Muscle layer of colon (tissue), 2 donors: ENCODE measurements around the gene KIF18B.
"Not testable (repeated sequence)": the region's sequence is repeated elsewhere in the genome, so short reads cannot be mapped to it uniquely, and the experiment has no call there.

ENCODE experiments used
- H3K27ac ChIP-seq: one replicate; pipeline ENCODE4 v1.7.0; 2013; ENCODE audit warnings: low read depth, mild to moderate bottlenecking, low read length, moderate library complexity
- H3K27me3 ChIP-seq, 2 donors: one replicate each; pipeline ENCODE4 v1.7.0; 2013; ENCODE audit warnings: low read length in 2 of 2, mild to moderate bottlenecking in 2 of 2; ENCODE audit not compliant: insufficient read depth in 2 of 2, control insufficient read depth in 1 of 2
- H3K36me3 ChIP-seq: one replicate; pipeline ENCODE4 v1.7.0; 2013; ENCODE audit warnings: mild to moderate bottlenecking, low read length; ENCODE audit not compliant: insufficient read depth
- H3K4me1 ChIP-seq: one replicate; pipeline ENCODE4 v1.7.0; 2013; ENCODE audit warnings: mild to moderate bottlenecking, low read length; ENCODE audit not compliant: insufficient read depth
- H3K4me3 ChIP-seq, 2 donors: one replicate each; pipeline ENCODE4 v1.7.0; 2013; ENCODE audit warnings: low read length in 2 of 2, low read depth in 1 of 2, mild to moderate bottlenecking in 1 of 2, moderate library complexity in 1 of 2
- H3K9ac ChIP-seq: one replicate; pipeline ENCODE4 v1.7.0; 2013; ENCODE audit warnings: low read length
- H3K9me3 ChIP-seq: one replicate; pipeline ENCODE4 v1.7.0; 2013; ENCODE audit warnings: mild to moderate bottlenecking, low read length
- donor health status: abdominal sarcoma.
- donor health status: Adenocarcinoma of cecum.

KIF18B gene

DNA sequence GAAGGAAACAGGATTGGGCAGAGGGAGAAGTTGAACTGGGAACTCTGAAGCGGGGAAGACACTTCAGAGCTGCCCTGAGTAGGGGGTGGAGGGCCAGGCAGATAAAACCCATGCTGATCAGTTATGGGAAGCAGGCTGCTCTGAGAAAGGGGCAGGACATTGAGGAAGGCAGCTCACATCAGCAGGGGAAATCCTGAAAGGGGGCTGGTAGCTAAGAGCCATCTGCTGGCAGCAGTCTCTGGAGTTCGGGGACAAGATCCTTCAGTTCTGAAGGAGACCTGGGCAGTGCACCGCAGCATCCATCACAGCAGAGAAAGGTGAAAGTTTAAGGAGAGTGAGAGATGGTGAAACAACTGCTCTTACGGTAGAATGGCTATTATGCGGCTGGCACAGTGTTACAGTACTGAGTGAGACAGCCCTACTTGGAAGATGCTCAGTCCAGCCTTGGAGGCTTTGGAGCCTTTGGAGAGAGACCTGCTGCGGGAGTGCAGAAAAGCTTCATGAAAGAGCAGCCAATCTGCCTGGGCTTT is 5.4 kb upstream of the KIF18B start:
- H3K9me3 ChIP-seq: no peaks in the 10 kb centered on the region
- H3K4me1 ChIP-seq: peaks cover 6% of the 10 kb centered on the region
- H3K9ac ChIP-seq: no peak overlapping the region
- H3K36me3 ChIP-seq: no peaks in the 10 kb centered on the region
- no peak overlapping the region for H3K27ac ChIP-seq
- no peaks in the 10 kb centered on the region for H3K27me3 ChIP-seq
- H3K4me3 ChIP-seq: no peak overlapping the region

DNA sequence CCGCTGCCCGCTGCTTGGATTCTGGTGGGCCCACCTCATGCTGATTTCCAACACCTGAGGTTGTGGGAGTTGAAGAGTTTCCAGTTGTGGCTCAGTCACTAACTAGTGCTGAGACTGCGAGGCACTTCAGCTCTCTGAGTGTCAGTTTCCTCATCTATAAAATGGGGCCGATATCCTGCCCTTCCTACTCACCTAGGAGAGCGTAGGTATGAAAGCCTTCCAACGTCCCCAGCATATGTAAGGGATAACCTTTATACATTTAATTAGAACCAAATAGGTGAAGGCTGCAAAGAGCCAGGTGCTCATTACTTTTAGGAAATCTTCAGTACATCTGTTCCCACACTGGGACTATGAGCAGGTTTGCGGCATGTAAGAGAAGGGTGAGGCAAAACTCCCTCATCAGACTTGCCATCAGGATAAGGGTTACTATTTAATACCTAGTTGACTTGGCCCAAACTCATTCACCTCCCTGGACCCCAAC is 782 bp upstream of the KIF18B start:
- peak overlapping the region; percentile 76 for H3K27ac ChIP-seq
- H3K4me3 ChIP-seq: peak overlapping the region; percentile 71 to 86
- H3K9ac ChIP-seq: peak overlapping the region; percentile 28
- H3K9me3 ChIP-seq: no peaks in the 10 kb centered on the region
- H3K4me1 ChIP-seq: peaks cover 6% of the 10 kb centered on the region
- no peaks in the 10 kb centered on the region for H3K36me3 ChIP-seq
- H3K27me3 ChIP-seq: no peaks in the 10 kb centered on the region

DNA sequence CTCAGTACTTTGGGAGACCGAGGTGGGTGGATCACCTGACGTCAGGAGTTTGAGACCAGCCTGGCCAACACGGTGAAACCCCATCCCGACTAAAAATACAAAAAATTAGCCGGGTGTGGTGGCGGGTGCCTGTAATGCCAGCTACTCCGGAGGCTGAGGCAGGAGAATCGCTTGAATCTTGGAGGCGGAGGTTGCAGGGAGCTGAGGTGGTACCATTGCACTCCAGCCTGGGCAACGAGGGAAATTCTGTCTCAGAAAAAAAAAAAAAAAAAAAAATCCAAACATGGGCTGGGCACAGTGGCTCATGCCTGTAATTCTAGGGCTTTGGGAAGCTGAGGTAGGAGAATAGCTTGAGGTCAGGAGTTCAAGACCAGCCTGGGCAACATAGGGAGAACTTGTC is 1.9 kb downstream of the KIF18B start:
- H3K36me3 ChIP-seq, H3K4me3 ChIP-seq: not testable (repeated sequence)

DNA sequence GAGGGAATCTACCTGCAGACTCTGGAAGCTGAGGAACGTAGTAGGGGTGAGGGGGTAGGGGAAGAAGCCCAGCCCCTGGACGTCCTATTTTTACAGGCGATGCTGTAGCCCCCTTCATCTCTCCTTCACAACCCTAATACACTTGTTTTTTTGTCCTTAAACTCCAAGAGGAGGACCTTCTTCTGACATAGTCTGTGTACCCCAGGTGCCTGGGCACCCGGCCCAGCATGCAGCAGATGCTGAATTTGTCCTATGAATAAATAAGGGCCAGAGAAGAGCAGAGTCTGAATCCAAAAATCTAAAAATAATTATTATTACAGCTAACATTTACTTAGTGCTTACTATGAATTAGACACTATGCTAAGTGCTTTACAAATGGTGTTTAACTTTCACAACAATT is 5.1 kb downstream of the KIF18B start:
- no peaks in the 10 kb centered on the region for H3K9me3 ChIP-seq
- H3K27ac ChIP-seq: no peak overlapping the region
- no peaks in the 10 kb centered on the region for H3K36me3 ChIP-seq
- H3K27me3 ChIP-seq: no peaks in the 10 kb centered on the region
- no peaks in the 10 kb centered on the region for H3K4me1 ChIP-seq
- H3K9ac ChIP-seq: no peak overlapping the region
- no peak overlapping the region for H3K4me3 ChIP-seq

More for the DNA sequence above, 1.9 kb downstream of the KIF18B start:
- not testable (repeated sequence) for H3K27me3 ChIP-seq, H3K9ac ChIP-seq, H3K27ac ChIP-seq, H3K9me3 ChIP-seq, H3K4me1 ChIP-seq

DNA sequence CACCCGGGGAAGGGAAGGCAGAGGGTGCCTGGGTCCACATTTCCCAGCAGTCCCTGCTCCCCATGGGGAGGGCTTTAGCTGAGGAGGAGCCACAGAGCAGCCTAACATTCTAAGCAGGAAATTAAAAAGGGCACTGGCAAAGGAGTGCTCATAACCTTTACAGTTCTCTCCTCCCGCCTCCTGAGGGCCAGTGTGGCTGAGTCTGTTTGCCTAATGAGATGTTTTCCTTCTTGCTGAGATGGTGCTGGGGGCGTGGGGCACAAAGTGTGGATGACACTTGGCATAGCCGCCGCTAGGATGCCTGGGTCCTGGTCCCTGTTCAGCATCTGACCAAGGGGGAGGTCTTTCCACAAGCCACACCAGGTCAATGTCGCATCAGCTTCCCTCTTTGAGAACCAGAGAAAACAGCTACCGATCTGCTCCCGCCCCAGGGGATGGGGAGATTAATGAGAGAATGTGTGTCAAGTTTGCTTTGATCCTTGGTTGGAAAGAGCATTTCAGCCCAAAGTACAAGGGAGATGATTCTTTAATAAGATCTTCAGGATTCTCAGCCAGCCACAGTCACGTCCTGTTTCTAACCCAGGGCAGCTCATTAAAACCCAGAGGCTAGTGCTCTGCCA is 5.8 kb downstream of the KIF18B start:
- no peak overlapping the region for H3K4me3 ChIP-seq
- no peaks in the 10 kb centered on the region for H3K9me3 ChIP-seq
- no peaks in the 10 kb centered on the region for H3K27me3 ChIP-seq
- no peak overlapping the region for H3K9ac ChIP-seq
- H3K27ac ChIP-seq: no peak overlapping the region
- H3K36me3 ChIP-seq: no peaks in the 10 kb centered on the region
- H3K4me1 ChIP-seq: no peaks in the 10 kb centered on the region

GRCh38 chr17:44940768-44941167 is 6.8 kb downstream of the KIF18B start:
- no peaks in the 10 kb centered on the region for H3K4me1 ChIP-seq
- H3K4me3 ChIP-seq: no peak overlapping the region
- H3K27me3 ChIP-seq: no peaks in the 10 kb centered on the region
- H3K9me3 ChIP-seq: no peaks in the 10 kb centered on the region
- no peak overlapping the region for H3K9ac ChIP-seq
- no peaks in the 10 kb centered on the region for H3K36me3 ChIP-seq
- no peak overlapping the region for H3K27ac ChIP-seq

DNA sequence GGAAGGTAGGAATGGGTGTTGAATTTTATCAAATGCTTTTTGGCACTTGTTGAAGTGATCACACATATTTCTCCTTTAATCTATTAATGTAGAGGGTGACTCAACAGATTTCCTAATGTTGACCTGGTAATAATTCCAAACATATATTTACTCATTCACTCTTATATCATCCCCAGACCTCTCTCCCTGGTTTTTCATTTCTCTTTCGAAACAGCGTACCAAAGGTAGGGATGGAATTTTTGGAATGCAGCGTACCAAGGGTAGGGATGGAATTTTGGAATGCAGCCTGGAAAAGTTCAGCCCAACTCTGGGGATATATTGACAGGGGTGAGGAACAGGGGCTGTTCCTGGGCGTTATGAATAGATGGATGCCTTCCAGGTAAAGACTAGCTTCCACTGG is 7.3 kb downstream of the KIF18B start:
- Histone ChIP-seq H3K9ac (no peak overlapping the region), H3K27ac (no peak overlapping the region), H3K27me3 (no peaks in the 10 kb centered on the region), H3K4me3 (no peak overlapping the region), H3K36me3 (no peaks in the 10 kb centered on the region), H3K4me1 (no peaks in the 10 kb centered on the region), H3K9me3 (no peaks in the 10 kb centered on the region)

- Histone ChIP-seq H3K27me3 (no peaks in the 10 kb centered on the region), H3K27ac (no peak overlapping the region), H3K4me1 (no peaks in the 10 kb centered on the region), H3K4me3 (no peak overlapping the region), H3K36me3 (no peaks in the 10 kb centered on the region), H3K9me3 (no peaks in the 10 kb centered on the region), H3K9ac (no peak overlapping the region)
Observed at GRCh38 chr17:44935116-44935515, 12.5 kb downstream of the KIF18B start.

- Histone ChIP-seq H3K27me3 (no peaks in the 10 kb centered on the region), H3K9me3 (no peaks in the 10 kb centered on the region), H3K4me1 (no peaks in the 10 kb centered on the region), H3K4me3 (no peak overlapping the region), H3K27ac (no peak overlapping the region), H3K9ac (no peak overlapping the region), H3K36me3 (no peaks in the 10 kb centered on the region)
Observed at GRCh38 chr17:44934745-44935105, 12.8 kb downstream of the KIF18B start.

DNA sequence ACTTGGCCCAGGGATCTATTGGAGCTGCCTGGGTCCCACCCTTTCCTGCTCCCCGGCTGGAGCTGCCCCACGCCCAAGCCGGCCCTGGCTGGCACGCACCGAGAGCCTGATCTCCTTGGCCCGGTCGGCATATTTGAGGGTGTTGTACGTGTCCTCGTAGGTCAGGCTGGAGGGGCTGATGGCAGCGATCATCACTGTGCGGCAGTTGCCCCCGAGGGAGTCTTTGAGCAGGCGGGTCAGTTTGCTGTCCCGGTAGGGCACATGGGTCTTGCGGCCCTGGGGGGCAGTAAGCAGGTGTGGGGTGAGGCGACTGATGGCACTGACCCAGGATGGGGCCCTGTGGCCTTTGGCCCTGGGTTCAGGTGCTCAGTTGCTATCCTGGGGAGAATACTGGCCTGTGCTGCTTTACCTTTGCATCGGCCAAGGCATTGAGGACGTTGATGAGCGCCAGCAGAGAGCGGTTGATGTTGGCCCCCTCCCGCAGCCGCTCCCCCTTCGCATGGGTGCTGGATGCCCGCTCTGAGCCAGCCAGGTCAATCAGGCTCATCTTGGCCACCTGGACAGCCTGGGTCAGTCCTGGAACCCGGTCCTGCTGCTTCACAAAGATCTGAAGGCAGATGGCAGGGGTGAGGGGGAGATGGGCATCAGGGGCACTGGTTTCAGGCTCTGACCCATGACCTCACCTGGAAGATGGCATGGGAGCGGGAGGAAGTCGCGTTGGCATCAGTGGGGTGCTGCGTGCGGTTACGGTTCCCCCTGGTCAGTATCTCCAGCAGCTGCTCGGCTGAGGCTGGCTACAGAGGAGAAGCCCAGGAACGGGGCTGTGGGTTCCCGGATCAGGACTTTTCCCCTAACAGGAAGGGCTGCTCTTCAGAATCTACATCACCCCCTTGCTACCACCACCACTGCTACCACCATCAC is 13.5 kb downstream of the KIF18B start:
- H3K4me1 ChIP-seq: no peaks in the 10 kb centered on the region

GRCh38 chr17:44932787-44933097 is 14.8 kb downstream of the KIF18B start:
- H3K36me3 ChIP-seq: no peaks in the 10 kb centered on the region
- H3K27ac ChIP-seq: no peak overlapping the region
- no peak overlapping the region for H3K9ac ChIP-seq
- no peaks in the 10 kb centered on the region for H3K9me3 ChIP-seq
- no peaks in the 10 kb centered on the region for H3K27me3 ChIP-seq
- no peaks in the 10 kb centered on the region for H3K4me1 ChIP-seq
- H3K4me3 ChIP-seq: no peak overlapping the region

More for the DNA sequence above, 13.5 kb downstream of the KIF18B start:
- H3K9me3 ChIP-seq: no peaks in the 10 kb centered on the region
- H3K27me3 ChIP-seq: no peaks in the 10 kb centered on the region
- no peaks in the 10 kb centered on the region for H3K36me3 ChIP-seq
- H3K27ac ChIP-seq: no peak overlapping the region
- no peak overlapping the region for H3K9ac ChIP-seq
- H3K4me3 ChIP-seq: no peak overlapping the region
